GM19324 (cell line): ENCODE results near the gene DRC3.

Experiments used
- ATAC-seq: cut with Tn5 transposase; IDR thresholded peaks from one replicate; pipeline ENCODE4 v1.9.1; 2021; ENCODE audit warnings: mild to moderate bottlenecking, moderate library complexity; ENCODE audit not compliant: unreplicated experiment, low FRiP score

Gene DRC3

GRCh38 chr17:17963694-17964436, 8.8 kb upstream of the DRC3 start:
- ATAC-seq: no peak

GRCh38 chr17:17964710-17965109, 8.0 kb upstream of the DRC3 start:
- ATAC-seq: no peak

DNA sequence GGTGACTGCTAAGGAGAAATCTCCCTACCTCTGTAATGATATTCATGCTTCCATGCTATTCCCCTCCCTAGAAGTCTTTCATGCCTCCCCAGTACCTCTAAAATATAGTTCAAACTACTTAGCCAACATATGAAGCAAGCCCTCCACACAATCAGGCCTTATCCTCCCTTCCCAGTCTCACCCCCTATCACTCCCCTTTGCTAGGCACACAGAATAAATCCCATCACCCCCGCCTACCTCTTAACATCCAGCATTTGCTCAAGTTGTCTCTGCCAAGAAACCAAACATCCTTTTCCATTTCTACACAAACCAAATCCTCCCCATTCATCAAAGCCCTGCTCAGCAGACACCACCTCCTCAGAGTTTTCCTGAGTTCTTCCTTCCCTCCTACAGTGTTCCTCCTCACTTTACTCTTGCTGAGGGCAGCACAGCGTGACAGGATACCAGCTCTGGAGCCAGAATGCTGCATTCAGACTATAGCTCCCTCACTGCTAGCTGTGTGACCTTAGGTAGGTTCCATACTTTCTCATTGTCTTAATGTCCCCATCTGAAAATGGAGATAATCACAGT, 7.4 kb upstream of the DRC3 start:
- no peak for ATAC-seq

DNA sequence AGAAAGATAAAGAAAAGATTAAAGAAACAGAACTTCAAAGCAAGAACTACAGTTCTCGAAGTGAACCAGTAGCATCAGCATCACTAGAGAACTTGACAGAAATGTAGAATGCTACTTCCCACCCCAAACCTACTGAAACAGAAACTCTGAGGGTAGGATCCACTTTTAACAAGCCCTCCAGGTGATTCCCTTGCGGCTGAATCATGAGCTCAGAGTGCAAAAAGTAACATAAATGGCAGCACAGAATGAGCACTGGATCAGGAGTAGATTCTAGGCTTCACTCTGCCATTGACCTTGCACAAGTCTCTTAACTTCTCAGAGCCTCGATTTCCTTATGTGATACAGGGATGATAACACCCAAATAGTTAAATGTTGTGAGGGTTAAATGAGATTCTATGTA, 6.3 kb upstream of the DRC3 start:
- ATAC-seq: no peak

- ATAC-seq: no peak
Measured at GRCh38 chr17:17970699-17971430, 1.8 kb upstream of the DRC3 start.

DNA sequence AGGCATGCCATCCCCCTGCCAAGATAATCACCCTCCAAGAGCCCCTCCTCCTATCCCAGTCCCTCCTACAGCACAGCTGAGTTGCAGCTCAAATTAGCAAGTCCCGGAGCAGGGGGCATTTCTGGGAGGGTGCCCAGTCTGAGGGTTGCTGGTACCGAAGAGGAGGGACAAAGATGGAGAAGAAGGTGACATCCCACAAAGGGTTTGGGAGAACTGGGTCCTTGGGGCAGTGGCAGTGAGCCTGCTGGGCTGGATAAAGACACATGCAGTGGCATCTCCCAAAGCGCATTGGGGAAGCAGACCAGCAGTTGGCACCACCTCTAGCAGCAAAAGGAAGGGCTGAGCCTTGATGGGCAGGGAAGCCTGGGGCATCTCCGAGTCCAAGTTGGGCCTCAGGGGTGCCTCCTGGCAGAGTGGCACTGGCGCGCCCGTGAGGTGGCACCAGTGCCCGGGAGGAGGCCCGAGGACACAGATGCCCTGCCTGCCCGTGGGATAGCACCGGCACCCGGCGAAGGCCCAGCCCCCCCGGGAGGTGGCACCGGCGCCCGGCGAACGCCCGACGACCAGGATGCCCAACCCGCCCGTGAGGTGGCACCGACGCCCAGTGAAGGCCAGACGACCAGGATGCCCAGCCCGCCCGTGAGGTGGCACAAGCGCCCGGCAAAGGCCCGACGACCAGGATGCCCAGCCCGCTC, 1.1 kb upstream of the DRC3 start:
- peak; percentile 0 for ATAC-seq

DNA sequence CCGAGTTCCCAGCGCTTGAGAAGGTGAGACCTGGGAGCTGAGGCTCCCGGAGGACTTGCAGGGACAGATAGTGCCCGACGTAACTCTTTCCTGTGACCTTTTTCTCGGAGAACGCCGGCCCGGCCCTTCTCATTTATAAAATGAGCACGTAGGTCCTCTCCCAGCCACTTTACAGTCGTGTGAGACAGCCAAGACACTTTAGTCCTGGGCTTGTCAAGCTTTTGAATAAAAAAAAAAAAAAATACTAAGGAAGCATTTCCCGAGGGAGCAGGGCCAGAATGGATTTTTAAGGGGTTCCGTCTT, 241 bp downstream of the DRC3 start:
- ATAC-seq: peak; percentile 0

DNA sequence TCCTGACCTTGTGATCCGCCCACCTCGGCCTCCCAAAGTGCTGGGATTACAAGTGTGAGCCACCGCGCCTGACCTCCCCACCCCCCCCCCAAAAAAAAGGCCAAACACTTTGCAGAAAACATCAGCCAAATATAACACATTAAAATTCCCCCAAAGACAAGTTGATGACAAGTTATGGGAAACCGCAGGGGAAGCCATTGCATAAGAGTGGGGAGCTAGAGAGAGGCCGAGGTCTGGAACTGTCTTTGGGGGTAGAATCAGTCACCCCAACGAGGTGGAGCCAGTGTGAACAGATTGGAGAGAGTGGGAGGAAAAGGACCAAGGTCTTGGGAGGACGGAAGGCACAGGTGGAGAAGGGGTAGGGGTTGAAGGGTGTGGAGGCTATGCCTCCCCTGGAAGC, 2.8 kb downstream of the DRC3 start:
- no peak for ATAC-seq

DNA sequence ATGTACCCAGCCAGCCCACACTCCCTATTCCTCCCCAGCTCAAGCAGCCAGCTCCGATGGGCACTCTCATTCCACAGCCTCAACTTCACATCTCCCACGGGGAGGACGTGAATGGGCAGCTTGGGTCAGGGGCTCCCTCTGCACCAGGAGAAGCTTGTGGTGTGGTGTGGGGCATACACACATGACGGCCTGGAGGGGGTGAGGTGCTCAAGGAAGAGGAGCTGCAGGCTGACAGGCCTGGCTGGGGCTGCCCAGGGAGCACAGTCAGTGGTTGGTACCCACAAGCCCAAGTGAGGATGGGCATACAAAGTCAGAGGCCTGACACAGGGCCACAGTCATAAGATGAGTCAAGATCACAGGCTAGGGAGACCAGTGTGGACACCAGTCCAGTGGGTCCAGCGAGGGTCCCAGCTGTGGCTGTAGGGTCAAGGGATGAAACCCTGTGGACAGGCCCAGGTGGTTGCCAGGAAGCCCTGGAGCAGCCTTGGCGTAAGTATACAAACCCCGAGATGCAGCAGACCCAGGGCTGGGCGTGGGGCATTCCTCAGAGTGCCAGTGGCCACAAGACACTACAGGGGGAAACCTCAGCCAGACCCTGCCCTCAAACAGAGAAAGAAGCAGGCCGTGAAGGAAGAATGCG, 4.4 kb downstream of the DRC3 start:
- ATAC-seq: no peak

GRCh38 chr17:17978481-17979424, 6.1 kb downstream of the DRC3 start:
- ATAC-seq: no peak

GRCh38 chr17:17979778-17980177, 7.1 kb downstream of the DRC3 start:
- no peak for ATAC-seq

- ATAC-seq: no peak
Measured at GRCh38 chr17:17981330-17981729, 8.7 kb downstream of the DRC3 start.

GRCh38 chr17:17982801-17983200, 10.1 kb downstream of the DRC3 start:
- no peak for ATAC-seq

- ATAC-seq: no peak
Measured at GRCh38 chr17:17983376-17983775, 10.7 kb downstream of the DRC3 start.

DNA sequence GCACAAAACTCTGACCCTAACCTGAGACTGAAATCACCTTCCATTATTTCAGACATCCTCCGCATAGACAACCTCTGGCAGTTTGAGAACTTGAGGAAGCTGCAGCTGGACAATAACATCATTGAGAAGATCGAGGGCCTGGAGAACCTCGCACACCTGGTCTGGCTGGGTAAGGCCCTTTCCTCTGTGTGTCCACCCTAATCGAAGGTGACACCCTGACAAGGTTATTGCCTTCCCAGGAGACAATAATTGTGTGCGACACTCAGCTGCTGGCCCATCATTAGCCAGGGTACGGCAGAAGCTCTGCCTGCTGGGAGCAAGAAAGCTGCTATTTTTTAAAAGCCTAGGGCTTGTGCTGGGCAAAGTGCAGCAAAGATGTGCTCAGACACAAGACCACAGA, 11.1 kb downstream of the DRC3 start:
- no peak for ATAC-seq

GRCh38 chr17:17985153-17985552, 12.5 kb downstream of the DRC3 start:
- ATAC-seq: no peak

- no peak for ATAC-seq
Measured at GRCh38 chr17:17985555-17985954, 12.9 kb downstream of the DRC3 start.

- no peak for ATAC-seq
Measured at GRCh38 chr17:17987187-17987896, 14.7 kb downstream of the DRC3 start.

DNA sequence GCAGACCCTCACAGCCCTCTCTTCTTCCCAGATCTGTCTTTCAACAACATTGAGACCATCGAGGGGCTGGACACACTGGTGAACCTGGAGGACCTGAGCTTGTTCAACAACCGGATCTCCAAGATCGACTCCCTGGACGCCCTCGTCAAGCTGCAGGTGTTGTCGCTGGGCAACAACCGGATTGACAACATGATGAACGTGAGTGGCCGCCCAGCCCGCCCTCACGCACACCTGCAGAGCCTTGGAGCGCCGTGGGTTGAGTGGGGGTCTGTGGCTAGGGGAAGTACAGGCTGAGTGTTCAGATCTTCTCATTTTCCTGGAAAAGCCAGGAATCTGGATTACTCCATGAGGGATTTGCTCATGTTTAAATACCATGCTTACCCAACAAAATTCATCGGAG, 15.2 kb downstream of the DRC3 start:
- ATAC-seq: no peak
